ENCODE data around the gene AFG1L.

DNA sequence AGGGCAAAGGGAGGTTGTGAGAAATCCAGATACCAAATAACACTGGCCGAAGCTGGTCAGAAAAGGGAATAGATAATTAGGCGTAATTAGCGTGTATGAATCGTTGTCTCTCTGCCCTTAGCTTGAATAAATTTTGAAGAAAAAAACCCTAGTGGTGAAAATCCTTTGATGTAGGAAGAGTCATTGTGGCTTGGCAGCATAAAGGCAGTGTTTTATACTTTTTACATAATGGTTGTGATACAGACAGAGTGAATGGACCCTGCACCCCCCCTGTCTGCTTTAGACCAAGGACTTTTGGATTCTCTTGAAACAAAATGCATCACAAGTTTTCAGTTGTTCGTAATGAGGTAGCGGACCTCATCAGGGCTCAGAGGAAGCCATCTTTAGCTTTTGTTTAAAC, 126.5 kb downstream of the AFG1L start:
- TF ChIP-seq, protein P1, sequence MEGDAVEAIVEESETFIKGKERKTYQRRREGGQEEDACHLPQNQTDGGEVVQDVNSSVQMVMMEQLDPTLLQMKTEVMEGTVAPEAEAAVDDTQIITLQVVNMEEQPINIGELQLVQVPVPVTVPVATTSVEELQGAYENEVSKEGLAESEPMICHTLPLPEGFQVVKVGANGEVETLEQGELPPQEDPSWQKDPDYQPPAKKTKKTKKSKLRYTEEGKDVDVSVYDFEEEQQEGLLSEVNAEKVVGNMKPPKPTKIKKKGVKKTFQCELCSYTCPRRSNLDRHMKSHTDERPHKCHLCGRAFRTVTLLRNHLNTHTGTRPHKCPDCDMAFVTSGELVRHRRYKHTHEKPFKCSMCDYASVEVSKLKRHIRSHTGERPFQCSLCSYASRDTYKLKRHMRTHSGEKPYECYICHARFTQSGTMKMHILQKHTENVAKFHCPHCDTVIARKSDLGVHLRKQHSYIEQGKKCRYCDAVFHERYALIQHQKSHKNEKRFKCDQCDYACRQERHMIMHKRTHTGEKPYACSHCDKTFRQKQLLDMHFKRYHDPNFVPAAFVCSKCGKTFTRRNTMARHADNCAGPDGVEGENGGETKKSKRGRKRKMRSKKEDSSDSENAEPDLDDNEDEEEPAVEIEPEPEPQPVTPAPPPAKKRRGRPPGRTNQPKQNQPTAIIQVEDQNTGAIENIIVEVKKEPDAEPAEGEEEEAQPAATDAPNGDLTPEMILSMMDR (conservative IDR thresholded peaks at IDR 0.05; ENCODE audit: low read length) = no peak
- no peak for TF ChIP-seq EZH2phosphoT487 (IDR thresholded peaks at IDR 0.05; ENCODE audit: borderline replicate concordance)

Data from Loucy (cell line).